NCI-H1930 (cell line): ENCODE measurements around the gene HRH4.

Experiments
- DNase-seq, 2 experiments: peaks; one replicate each; lab custom pipeline; 2025; lab: John Stamatoyannopoulos, UW

The HRH4 gene

DNA sequence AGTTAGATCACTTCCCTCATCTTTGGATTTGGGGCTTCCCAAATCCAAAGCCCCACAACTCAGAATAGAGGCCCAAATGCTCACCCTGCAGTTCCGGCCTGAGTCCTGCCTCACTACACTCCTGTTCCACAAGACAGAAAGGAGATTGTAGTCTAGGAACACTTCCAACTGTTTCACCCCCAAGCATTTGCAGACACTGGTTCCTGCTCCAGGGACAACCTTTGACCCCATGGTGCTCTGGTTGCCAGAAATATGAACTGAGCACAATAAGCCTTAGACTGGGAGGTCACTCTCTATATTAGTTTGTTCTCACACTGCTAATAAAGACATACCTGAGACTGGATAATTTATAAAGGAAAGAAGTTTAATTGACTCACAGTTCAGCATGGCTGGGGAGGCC is 49.0 kb downstream of the HRH4 start:
- DNase-seq = no peak

GRCh38 chr18:24514439-24514838 is 54.0 kb downstream of the HRH4 start:
- no peak for DNase-seq

- no peak for DNase-seq
Measured at GRCh38 chr18:24515721-24516120, 55.3 kb downstream of the HRH4 start.

DNA sequence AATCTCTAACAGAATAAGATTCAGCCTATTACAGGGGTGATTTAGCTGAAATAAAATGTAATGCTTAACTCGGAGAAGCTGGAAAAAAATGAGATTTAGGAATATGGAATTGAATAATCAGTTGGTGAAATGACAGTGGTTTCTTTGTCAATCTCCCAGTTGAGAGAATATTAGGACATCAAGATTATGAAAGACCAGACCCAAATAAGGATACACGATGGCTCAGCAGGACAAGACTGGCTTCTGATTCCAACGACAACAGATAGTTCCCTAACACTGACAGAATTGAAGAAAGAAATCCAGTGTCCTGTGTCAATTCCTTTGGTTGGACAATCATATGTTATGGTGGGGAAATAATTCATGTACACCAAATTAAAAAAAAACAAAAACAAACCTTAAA is 55.8 kb downstream of the HRH4 start:
- no peak for DNase-seq

DNA sequence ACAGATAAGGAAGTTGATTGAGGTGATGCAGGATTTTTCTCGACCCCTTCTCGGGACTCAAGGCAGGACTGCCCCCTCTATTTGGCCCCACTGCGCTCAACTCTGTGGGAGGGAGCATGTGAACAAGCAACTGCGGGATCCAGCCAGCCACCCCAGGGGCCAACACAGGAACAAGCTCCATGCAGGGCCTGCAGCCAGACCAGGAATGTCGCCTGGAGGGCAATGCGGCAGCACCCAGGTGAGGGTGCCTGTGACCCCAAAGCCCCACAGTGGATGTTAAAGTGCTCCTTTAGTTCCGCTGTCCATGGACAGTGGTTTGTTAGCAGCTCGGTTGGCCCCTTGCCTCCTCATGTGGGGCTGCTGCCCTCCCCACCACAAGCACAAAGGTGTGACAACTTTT is 57.1 kb downstream of the HRH4 start:
- no peak for DNase-seq

DNA sequence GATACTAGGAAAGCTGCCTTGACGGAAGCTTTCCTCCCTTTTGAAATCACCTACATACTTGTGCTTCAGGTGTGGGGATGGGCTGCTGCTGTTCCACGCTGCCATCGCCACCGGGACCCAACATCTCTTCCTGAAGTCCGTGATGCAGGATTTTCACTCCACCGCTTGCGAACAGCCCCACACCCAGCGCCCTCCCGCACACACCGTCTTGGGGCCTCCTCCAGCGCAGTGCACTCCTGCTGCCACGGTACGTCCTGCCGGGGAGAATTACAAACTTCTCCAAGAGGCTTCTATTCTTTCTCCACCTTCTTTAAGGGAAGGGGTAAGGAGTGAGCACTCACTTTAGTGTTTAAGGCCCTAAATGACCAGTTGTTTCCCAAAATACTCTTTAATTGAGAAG is 58.2 kb downstream of the HRH4 start:
- no peak for DNase-seq
